ENCODE measurements around the gene NUDT14. TPM values are rescaled to one million over a fixed set of nuclear protein-coding genes. Genes with fewer than 3 reads are reported as not detected.

Gene NUDT14
- total RNA-seq, 2 donors from 2014 or later: 32.9 to 36.5 TPM

- intact Hi-C loops (cut with DNase I): no loop called here
- Histone ChIP-seq H3K27ac (no peak overlapping the region), H3K36me3 (no peaks in the 10 kb centered on the region), H3K4me1 (replicated peaks) (peaks cover 6% of the 10 kb centered on the region), H3K27me3 (replicated peaks; ENCODE audit: insufficient read depth) (no peaks in the 10 kb centered on the region), H3K4me3 (no peak overlapping the region), H3K9me3 (no peaks in the 10 kb centered on the region)
- DNase-seq (ENCODE audit: low spot score): no peak
- no peak for TF ChIP-seq POLR2AphosphoS5 (IDR thresholded peaks at IDR 0.05)
- WGBS: 83% methylated on average over 13 of the region's 13 CpGs
Observed at GRCh38 chr14:105179191-105179590, 1.9 kb downstream of the NUDT14 start.

GRCh38 chr14:105178868-105179140 is 2.3 kb downstream of the NUDT14 start:
- WGBS: 84% methylated on average over 10 of the region's 11 CpGs
- intact Hi-C loops (cut with DNase I): no loop called here
- H3K9me3 ChIP-seq: no peaks in the 10 kb centered on the region

GRCh38 chr14:105178069-105178867 is 2.8 kb downstream of the NUDT14 start:
- no peak overlapping the region for H3K4me3 ChIP-seq
- intact Hi-C loops (cut with DNase I): no loop called here
- no peaks in the 10 kb centered on the region for H3K27me3 ChIP-seq (replicated peaks; ENCODE audit: insufficient read depth)
- no peaks in the 10 kb centered on the region for H3K36me3 ChIP-seq
- DNase-seq (ENCODE audit: low spot score): no peak
- no peaks in the 10 kb centered on the region for H3K9me3 ChIP-seq
- WGBS: 89% methylated on average over 19 of the region's 19 CpGs
- H3K27ac ChIP-seq: no peak overlapping the region
- H3K4me1 ChIP-seq (replicated peaks): peaks cover 6% of the 10 kb centered on the region
- TF ChIP-seq POLR2A (IDR thresholded peaks at IDR 0.05) (no peak), POLR2AphosphoS5 (IDR thresholded peaks at IDR 0.05) (no peak), CTCF (IDR thresholded peaks at IDR 0.05) (no peak)

More at GRCh38 chr14:105178868-105179140, 2.3 kb downstream of the NUDT14 start:
- peaks cover 6% of the 10 kb centered on the region for H3K4me1 ChIP-seq (replicated peaks)
- TF ChIP-seq POLR2AphosphoS5 (IDR thresholded peaks at IDR 0.05): no peak
- TF ChIP-seq POLR2A (IDR thresholded peaks at IDR 0.05): no peak
- TF ChIP-seq CTCF (IDR thresholded peaks at IDR 0.05): no peak
- H3K4me3 ChIP-seq: no peak overlapping the region
- H3K27ac ChIP-seq: no peak overlapping the region
- H3K36me3 ChIP-seq: no peaks in the 10 kb centered on the region
- DNase-seq (ENCODE audit: low spot score): no peak
- no peaks in the 10 kb centered on the region for H3K27me3 ChIP-seq (replicated peaks; ENCODE audit: insufficient read depth)

GRCh38 chr14:105177082-105177481 is 4.0 kb downstream of the NUDT14 start:
- WGBS: 86% methylated on average over 11 of the region's 11 CpGs
- intact Hi-C loops (cut with DNase I): no loop called here
- no peak overlapping the region for H3K27ac ChIP-seq
- no peaks in the 10 kb centered on the region for H3K36me3 ChIP-seq
- DNase-seq (ENCODE audit: low spot score): no peak
- no peak overlapping the region for H3K4me3 ChIP-seq
- no peaks in the 10 kb centered on the region for H3K9me3 ChIP-seq
- H3K27me3 ChIP-seq (replicated peaks; ENCODE audit: insufficient read depth): no peaks in the 10 kb centered on the region
- H3K4me1 ChIP-seq (replicated peaks): peaks cover 6% of the 10 kb centered on the region
- TF ChIP-seq POLR2A (IDR thresholded peaks at IDR 0.05) (no peak), CTCF (IDR thresholded peaks at IDR 0.05) (no peak), POLR2AphosphoS5 (IDR thresholded peaks at IDR 0.05) (no peak)

- intact Hi-C loops (cut with DNase I): no loop called here
- whole genome bisulfite sequencing: 87% methylated on average over 9 of the region's 15 CpGs
- Histone ChIP-seq H3K4me1 (replicated peaks) (peaks cover 6% of the 10 kb centered on the region), H3K4me3 (no peak overlapping the region), H3K9me3 (no peaks in the 10 kb centered on the region), H3K36me3 (no peaks in the 10 kb centered on the region), H3K27me3 (replicated peaks; ENCODE audit: insufficient read depth) (no peaks in the 10 kb centered on the region), H3K27ac (no peak overlapping the region)
- no peak for TF ChIP-seq CTCF (IDR thresholded peaks at IDR 0.05)
- TF ChIP-seq POLR2AphosphoS5 (IDR thresholded peaks at IDR 0.05): no peak
- TF ChIP-seq POLR2A (IDR thresholded peaks at IDR 0.05): no peak
- DNase-seq (ENCODE audit: low spot score): no peak
Observed at GRCh38 chr14:105176513-105176912, 4.6 kb downstream of the NUDT14 start.

All from prostate gland (tissue), 2 donors.